ENCODE measurements around the gene KCNC4. TPM values are rescaled to one million over a fixed set of nuclear protein-coding genes. Genes with fewer than 3 reads are reported as not detected.

The KCNC4 gene
- total RNA-seq, result 9.9 and 10.6 TPM in 2 replicates

- intact Hi-C loops (cut with micrococcal nuclease), result loop anchor here (1.0 to 10.0 kb wide), 5 partner anchors 52 to 575 kb away; partner anchors contain the start of genes LAMTOR5 and STRIP1
Observed at GRCh38 chr1:110209715-110210603, at the start of gene KCNC4. TSS of gene KCNC4 (plus strand) at chr1:110210314. CDS start at chr1:110211500, 1,186 bp downstream.

GRCh38 chr1:110160538-110161100 is 49.5 kb upstream of the KCNC4 start:
- intact Hi-C loops (cut with micrococcal nuclease), result no loop called here

GRCh38 chr1:110161165-110161564 is 48.9 kb upstream of the KCNC4 start:
- intact Hi-C loops (cut with micrococcal nuclease), result no loop called here

- intact Hi-C loops (cut with micrococcal nuclease), result no loop called here
Observed at GRCh38 chr1:110161849-110162248, 48.3 kb upstream of the KCNC4 start.

GRCh38 chr1:110163591-110163990 is 46.5 kb upstream of the KCNC4 start:
- intact Hi-C loops (cut with micrococcal nuclease), result no loop called here

GRCh38 chr1:110164725-110165350 is 45.3 kb upstream of the KCNC4 start:
- intact Hi-C loops (cut with micrococcal nuclease), result no loop called here

- intact Hi-C loops (cut with micrococcal nuclease), result no loop called here
Observed at GRCh38 chr1:110165761-110166231, 44.3 kb upstream of the KCNC4 start.

- intact Hi-C loops (cut with micrococcal nuclease), result no loop called here
Observed at GRCh38 chr1:110166861-110167260, 43.3 kb upstream of the KCNC4 start.

- intact Hi-C loops (cut with micrococcal nuclease), result no loop called here
Observed at GRCh38 chr1:110170766-110171733, 39.1 kb upstream of the KCNC4 start.

- intact Hi-C loops (cut with micrococcal nuclease), result no loop called here
Observed at GRCh38 chr1:110172001-110172400, 38.1 kb upstream of the KCNC4 start.

- intact Hi-C loops (cut with micrococcal nuclease), result no loop called here
Observed at GRCh38 chr1:110173466-110174105, 36.5 kb upstream of the KCNC4 start.

- intact Hi-C loops (cut with micrococcal nuclease), result no loop called here
Observed at GRCh38 chr1:110174961-110175360, 35.2 kb upstream of the KCNC4 start.

- intact Hi-C loops (cut with micrococcal nuclease), result no loop called here
Observed at GRCh38 chr1:110176299-110176956, 33.7 kb upstream of the KCNC4 start.

GRCh38 chr1:110177775-110178174 is 32.3 kb upstream of the KCNC4 start:
- intact Hi-C loops (cut with micrococcal nuclease), result no loop called here

GRCh38 chr1:110183642-110184167 is 26.4 kb upstream of the KCNC4 start:
- intact Hi-C loops (cut with micrococcal nuclease), result no loop called here

- intact Hi-C loops (cut with micrococcal nuclease), result no loop called here
Observed at GRCh38 chr1:110184446-110184845, 25.7 kb upstream of the KCNC4 start.

- intact Hi-C loops (cut with micrococcal nuclease), result no loop called here
Observed at GRCh38 chr1:110185181-110185580, 24.9 kb upstream of the KCNC4 start.

GRCh38 chr1:110186558-110186957 is 23.6 kb upstream of the KCNC4 start:
- intact Hi-C loops (cut with micrococcal nuclease), result no loop called here

GRCh38 chr1:110187139-110187890 is 22.8 kb upstream of the KCNC4 start:
- intact Hi-C loops (cut with micrococcal nuclease), result no loop called here

Data from T-helper 2 cell treated with Interferon-gamma antibody and Interleukin-4, amounts not matched to agents 100 ng/mL and 5 ng/mL, for 36 hours (primary cell).